ENCODE measurements around the gene TTC14. TPM values are rescaled to one million over a fixed set of nuclear protein-coding genes. Genes with fewer than 3 reads are reported as not detected.

The TTC14 gene
- polyA plus RNA-seq, 5 donors: 82.4 to 156 (median 129) TPM

DNA sequence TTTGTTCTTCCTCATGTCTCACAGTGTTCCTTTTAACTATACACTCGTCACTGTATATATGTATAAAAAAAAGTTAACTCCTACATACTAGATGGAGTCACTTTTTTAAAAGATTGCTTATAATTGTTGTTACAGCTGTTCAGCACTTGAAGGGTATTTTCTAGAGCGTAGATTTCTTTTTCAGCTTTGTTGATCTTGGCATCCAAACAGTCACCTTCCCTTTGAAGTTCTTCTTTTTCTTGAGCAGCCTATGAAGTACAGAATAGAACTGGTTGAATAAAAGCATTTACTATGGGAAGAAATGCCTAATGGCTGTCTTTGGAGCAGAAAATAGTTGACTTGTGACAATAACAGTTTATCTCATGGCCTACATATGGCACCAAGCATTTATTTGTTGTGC is 17.8 kb downstream of the TTC14 start:
- DNase-seq: no peak

DNA sequence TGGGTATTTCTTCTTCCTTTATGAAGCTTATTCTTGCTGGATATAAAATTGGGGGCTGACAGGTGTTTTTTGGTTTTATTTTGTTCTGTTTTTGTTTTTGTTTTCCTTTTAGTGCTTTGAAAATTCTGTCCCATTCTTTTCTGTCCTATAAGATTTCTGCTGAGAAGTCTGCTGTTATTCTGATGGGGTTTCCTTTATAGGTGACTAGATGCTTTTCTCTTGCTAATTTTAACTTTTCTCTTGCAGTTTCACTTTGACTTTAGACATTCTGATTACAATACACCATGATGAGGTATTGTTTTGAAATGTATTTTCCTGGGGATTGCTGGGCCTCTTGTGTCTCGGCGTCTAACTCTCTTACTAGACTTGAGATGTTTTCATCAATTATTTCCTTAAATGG is 22.8 kb downstream of the TTC14 start:
- DNase-seq: no peak

DNA sequence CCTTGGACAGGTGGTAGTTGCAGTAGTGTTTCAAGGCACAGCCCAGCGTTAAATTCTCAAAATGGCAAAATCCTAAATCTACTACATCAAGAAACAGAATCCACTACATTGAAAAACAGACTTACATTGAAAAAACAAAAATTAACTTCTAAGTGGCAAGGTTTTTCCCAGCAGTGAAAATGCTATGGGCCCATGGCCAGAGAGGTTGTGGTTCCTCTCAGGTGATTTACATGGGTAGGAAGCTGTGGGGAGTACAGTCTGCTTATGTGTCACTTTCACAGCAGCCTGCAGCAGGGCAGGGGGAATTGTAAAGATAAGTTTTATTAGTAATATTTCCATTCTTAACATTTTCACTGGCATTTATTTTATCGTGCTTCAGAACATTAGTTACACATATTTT is 24.9 kb downstream of the TTC14 start:
- no peak for DNase-seq

DNA sequence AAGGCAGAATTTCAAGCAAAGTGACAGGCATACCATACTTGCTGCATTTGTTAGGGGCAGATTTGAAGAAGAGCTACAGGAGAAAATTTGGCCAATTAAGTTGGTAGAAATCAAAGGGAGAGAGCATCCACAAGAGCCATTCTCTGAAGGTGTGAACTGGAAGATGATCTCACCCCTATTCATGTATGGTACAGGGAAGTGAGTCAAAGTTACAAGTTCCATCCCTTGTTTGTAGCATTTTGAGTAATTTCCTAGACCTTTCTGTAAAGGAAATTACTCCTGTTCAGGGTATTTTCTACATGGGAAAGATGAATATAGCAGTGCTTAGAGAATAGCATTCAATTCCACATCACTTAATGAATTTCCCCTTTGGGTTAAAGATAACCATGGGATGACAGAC is 28.4 kb downstream of the TTC14 start:
- DNase-seq: no peak

DNA sequence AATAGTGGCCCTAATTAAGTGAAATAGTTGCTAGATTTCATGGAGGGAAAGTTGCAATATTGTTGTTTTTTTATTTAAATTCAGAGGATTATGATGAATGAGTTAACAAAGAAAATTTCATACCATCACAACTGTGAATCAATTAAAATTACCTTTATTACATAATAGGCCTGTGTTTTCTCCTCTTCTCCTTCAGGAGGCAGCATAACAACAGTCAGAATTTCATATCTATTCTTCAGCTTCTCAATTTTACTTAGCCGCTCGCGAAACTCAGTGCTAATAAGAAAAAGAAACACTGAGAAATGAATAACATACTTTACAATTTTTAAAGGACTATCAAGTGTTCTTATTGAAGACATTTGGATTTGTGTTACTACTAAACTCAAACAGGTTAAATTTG is 29.4 kb downstream of the TTC14 start:
- DNase-seq: no peak

DNA sequence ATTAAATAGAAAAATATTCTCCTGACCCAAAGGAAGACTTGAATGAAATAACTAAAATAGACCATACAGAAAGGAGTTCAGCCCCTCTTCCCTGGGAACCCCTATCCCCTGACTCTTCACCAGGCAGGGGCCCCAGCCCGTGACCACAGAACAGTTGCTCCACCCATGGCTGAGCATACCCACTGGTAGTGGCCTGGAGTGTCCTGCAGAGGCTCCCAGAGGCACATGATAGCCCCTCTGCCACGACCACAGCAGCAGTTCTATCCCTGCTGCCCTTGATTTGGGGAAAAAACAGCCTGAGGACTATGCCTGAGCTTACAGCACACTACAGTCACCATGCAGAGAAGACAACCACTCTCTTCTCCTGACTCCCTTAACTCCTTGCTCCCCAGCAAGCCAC is 31.8 kb downstream of the TTC14 start:
- DNase-seq: no peak

DNA sequence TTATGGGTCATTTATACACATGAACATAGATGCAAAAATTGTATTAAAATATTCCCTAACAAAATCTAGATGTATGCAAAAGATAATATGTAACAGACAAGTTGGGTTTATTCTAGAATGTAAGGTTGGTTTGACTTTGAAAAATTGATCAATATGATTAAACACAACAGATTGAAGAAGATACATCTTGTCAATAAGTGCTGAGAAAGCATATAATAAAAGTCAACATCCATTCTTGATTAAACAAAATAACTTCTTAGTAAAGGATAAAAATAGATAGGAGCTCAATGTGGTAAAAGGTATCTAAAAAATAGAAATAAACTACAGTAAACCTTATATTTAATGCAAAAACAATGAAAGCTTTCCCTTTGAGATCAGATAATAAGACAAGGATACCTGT is 39.0 kb downstream of the TTC14 start:
- no peak for DNase-seq

DNA sequence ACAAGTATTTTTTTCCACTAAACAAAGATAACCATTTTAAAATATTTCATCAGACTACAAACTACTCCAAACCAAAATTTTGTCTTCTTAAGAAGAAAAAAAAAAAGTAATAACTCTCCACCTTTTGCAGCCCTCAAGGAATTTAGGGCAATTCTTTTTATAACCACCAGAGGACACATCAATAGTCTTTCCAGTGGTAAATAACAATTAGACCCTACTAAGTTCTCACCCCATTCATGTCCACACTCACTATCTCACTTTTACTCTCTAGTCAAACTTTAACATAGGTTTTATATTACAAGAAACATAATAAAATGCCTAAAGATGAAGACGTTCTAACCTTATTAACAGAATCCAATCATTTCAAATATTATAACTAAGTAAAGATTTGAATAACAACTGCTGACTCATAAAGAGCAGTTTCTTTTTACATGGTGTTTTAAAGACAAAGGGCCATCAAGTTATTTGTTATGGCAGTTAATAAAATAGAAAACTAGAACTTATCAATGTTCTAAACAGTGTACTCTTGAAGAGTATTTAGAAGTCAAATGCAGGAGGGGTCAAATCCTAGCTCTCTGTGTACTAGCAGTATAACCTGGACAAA is 44.3 kb downstream of the TTC14 start:
- no peak for DNase-seq

DNA sequence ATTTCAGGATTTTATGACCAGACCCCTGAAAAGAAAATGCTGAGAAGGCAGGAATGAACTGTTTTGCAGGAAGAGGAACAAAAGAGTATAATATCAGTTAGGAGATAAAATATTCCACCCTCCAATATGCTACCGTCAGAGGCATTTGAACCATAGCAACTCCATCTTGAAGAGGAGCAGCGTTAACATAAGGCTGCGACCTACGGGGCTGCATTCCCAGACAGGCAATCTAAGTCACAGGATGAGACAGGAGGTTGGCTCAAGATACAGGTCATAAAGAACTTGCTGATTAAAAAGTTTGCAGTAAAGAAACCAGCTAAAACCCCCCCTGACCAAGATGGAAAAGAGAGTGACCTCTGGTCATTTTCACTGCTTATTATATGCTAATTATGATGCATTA is 54.4 kb downstream of the TTC14 start:
- DNase-seq: no peak

DNA sequence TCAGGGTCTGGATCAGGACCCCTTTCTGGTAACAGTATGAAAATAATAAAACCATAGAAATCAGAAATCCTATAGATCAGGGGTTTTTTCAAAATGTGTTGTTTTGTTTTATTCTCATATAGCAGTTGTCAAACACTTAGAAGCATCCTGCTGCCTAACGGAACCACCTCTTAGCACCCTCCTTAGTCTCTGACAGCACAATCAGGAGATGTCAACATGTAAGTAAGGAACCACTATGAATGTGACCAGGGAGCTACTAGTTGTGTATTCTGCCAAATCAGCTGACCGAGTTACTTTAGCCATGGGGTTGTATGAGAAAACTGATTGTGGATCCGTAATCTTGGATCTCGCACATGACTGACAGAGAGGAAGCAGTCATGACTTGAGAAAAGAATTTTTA is 55.1 kb downstream of the TTC14 start:
- DNase-seq: no peak

Other genes with a start within 250 kb of the TTC14 start
- gene CCDC39, start 77.3 kb downstream of the TTC14 start, polyA plus RNA-seq (ENCODE audit: insufficient read depth in 1 of 5, insufficient read length in 5 of 5, low replicate concordance in 1 of 5): 10 to 100 TPM in 2 of 5 donors, 1 to 10 TPM in 3; 5.9 to 15.0 (median 9.7) TPM

Measured in right lung (tissue), 5 donors.